Ovary (tissue), 3 donors: ENCODE measurements around the gene ANO2.

ENCODE experiments used
- CTCF ChIP-seq, 3 donors: fragments of 450-650 bp in 2 of 3; fragments of 200-600 bp in 1 of 3; IDR thresholded peaks; one replicate each; pipeline versions ENCODE4 v1.5.1 to v1.8.0; 2016 to 2022; ENCODE audit warnings: antibody characterized with exemption in 3 of 3, mild to moderate bottlenecking in 1 of 3
- POLR2A ChIP-seq: fragments of 450-650 bp; IDR thresholded peaks from one replicate; pipeline ENCODE4 v1.6.1; 2017; ENCODE audit warnings: antibody characterized with exemption, mild to moderate bottlenecking, moderate library complexity
- donor health status: DM: no; HTN: no; CAD: no.

GRCh38 chr12:5513406-5513805 is 431.7 kb downstream of the ANO2 start:
- TF ChIP-seq CTCF (IDR thresholded peaks at IDR 0.05) (no peak), POLR2A (no peak)
